TTC549 (cell line): ENCODE measurements around the gene COBLL1.
"Not testable (repeated sequence)": the region's sequence is repeated elsewhere in the genome, so short reads cannot be mapped to it uniquely, and the experiment has no call there.

ENCODE experiments used
- FAIRE-seq: peaks from 2 replicates; lab custom pipeline; 2012; peaks lifted over from hg19 to GRCh38; lab: Jason Lieb, UNC

COBLL1 gene

GRCh38 chr2:164784376-164784775, 57.2 kb downstream of the COBLL1 start:
- FAIRE-seq: no peak

GRCh38 chr2:164782323-164782722, 59.3 kb downstream of the COBLL1 start:
- FAIRE-seq: no peak

- FAIRE-seq: no peak
These were observed 60.2 kb downstream of the COBLL1 start for GRCh38 chr2:164781394-164781793.

GRCh38 chr2:164780611-164781178, 60.9 kb downstream of the COBLL1 start:
- no peak for FAIRE-seq

- no peak for FAIRE-seq
These were observed 62.1 kb downstream of the COBLL1 start for GRCh38 chr2:164779383-164780057.

- FAIRE-seq: no peak
These were observed 62.9 kb downstream of the COBLL1 start for GRCh38 chr2:164778723-164779122.

- FAIRE-seq: no peak
These were observed 63.7 kb downstream of the COBLL1 start for GRCh38 chr2:164777847-164778461.

GRCh38 chr2:164773635-164774034, 68.0 kb downstream of the COBLL1 start:
- FAIRE-seq: no peak

- no peak for FAIRE-seq
These were observed 68.5 kb downstream of the COBLL1 start for GRCh38 chr2:164773091-164773490.

- FAIRE-seq: no peak
These were observed 69.7 kb downstream of the COBLL1 start for GRCh38 chr2:164771897-164772296.

GRCh38 chr2:164770421-164770916, 71.2 kb downstream of the COBLL1 start:
- FAIRE-seq: no peak

- no peak for FAIRE-seq
These were observed 74.7 kb downstream of the COBLL1 start for GRCh38 chr2:164766954-164767320.

GRCh38 chr2:164766216-164766953, 75.2 kb downstream of the COBLL1 start:
- FAIRE-seq: no peak

GRCh38 chr2:164764996-164765395, 76.6 kb downstream of the COBLL1 start:
- FAIRE-seq: no peak

- FAIRE-seq: no peak
These were observed 77.1 kb downstream of the COBLL1 start for GRCh38 chr2:164764474-164764873.

GRCh38 chr2:164763431-164763830, 78.2 kb downstream of the COBLL1 start:
- FAIRE-seq: no peak

- FAIRE-seq: no peak
These were observed 79.7 kb downstream of the COBLL1 start for GRCh38 chr2:164761737-164762460.

GRCh38 chr2:164761201-164761600, 80.4 kb downstream of the COBLL1 start:
- not testable (repeated sequence) for FAIRE-seq

- FAIRE-seq: no peak
These were observed 81.4 kb downstream of the COBLL1 start for GRCh38 chr2:164760179-164760578.

- no peak for FAIRE-seq
These were observed 83.5 kb downstream of the COBLL1 start for GRCh38 chr2:164757934-164758695.

GRCh38 chr2:164756773-164757172, 84.8 kb downstream of the COBLL1 start:
- FAIRE-seq: no peak

GRCh38 chr2:164755952-164756351, 85.7 kb downstream of the COBLL1 start:
- FAIRE-seq: no peak
